ENCODE data around the gene PATE2. TPM values are rescaled to one million over a fixed set of nuclear protein-coding genes. Genes with fewer than 3 reads are reported as not detected.

The PATE2 gene
- total and polyA plus RNA-seq, 2 of the 4 experiments (the other 2 are of a cell fraction) = not detected

GRCh38 chr11:125740617-125741016, 38.0 kb downstream of the PATE2 start:
- ChIA-PET POLR2A (ENCODE audit: unreplicated experiment) (no interaction called here), CTCF (interaction anchor here (0.6 kb wide), 1 partner anchor 376 kb away, joined by 4 read pairs; no protein-coding TSS in a partner anchor)
- TF ChIP-seq SMC3 (IDR thresholded peaks at IDR 0.05; ENCODE audit: low read depth, low read length) (no peak), RCOR1 (IDR thresholded peaks at IDR 0.05; ENCODE audit: insufficient replicate concordance, low read length) (no peak), RFX5 (IDR thresholded peaks at IDR 0.05; ENCODE audit: low read depth, low read length) (no peak)
- no peak overlapping the region for H2AK9ac ChIP-seq (replicated peaks; ENCODE audit: low read depth, low read length, poor library complexity)
- intact Hi-C loops (cut with micrococcal nuclease) (no loop called here), dilution Hi-C loops (cut with HindIII; ENCODE audit: low sequenced_read_pairs, unreplicated experiment) (no loop called here), in situ Hi-C loops (cut with MboI; ENCODE audit: low sequenced_read_pairs) (no loop called here)
- H3K9me3 ChIP-seq (ENCODE audit: control insufficient read depth, insufficient read depth, low read length) = no peaks in the 10 kb centered on the region
- no peaks in the 10 kb centered on the region for H3K27me3 ChIP-seq (ENCODE audit: control insufficient read depth, insufficient read depth, low read length)
- no peak overlapping the region for H3K9ac ChIP-seq (ENCODE audit: low read depth, low read length)
- H3K18ac ChIP-seq (ENCODE audit: low read depth, low read length) = no peak overlapping the region
- ATAC-seq (ENCODE audit: low read depth) (no peak), DNase-seq (no peak)
- no peak overlapping the region for H2BK5ac ChIP-seq (ENCODE audit: low read depth, low read length, poor library complexity, severe bottlenecking)
- no peaks in the 10 kb centered on the region for H3K36me3 ChIP-seq (ENCODE audit: control insufficient read depth, insufficient read depth, low read length)
- H4K91ac ChIP-seq (ENCODE audit: insufficient read depth, low read depth, low read length) = no peak overlapping the region
- H2BK120ac ChIP-seq (ENCODE audit: low read depth, low read length) = no peak overlapping the region
- no peak overlapping the region for H3K14ac ChIP-seq (replicated peaks; ENCODE audit: low read depth, low read length)
- H3K9me1 ChIP-seq (ENCODE audit: insufficient read depth, low read length) = no peaks in the 10 kb centered on the region
- no TSS peak for BruUV-seq (replicated peaks)
- H3K79me1 ChIP-seq (ENCODE audit: low read depth in 1 of 2, low read length in 2 of 2) = no peaks in the 10 kb centered on the region
- H3K23ac ChIP-seq (ENCODE audit: low read depth, low read length) = no peak overlapping the region
- no peak overlapping the region for H3K4me2 ChIP-seq (ENCODE audit: low read depth, low read length)
- H4K8ac ChIP-seq (ENCODE audit: low read depth in 2 of 2, low read length in 2 of 2) = no peak overlapping the region
- H4K5ac ChIP-seq (ENCODE audit: low read depth, low read length) = no peak overlapping the region
- H2AFZ ChIP-seq (replicated peaks; ENCODE audit: low read length, poor library complexity) = no peak overlapping the region
- H2BK15ac ChIP-seq (ENCODE audit: low read depth, low read length) = no peak overlapping the region
- H3K4ac ChIP-seq (ENCODE audit: low read depth, low read length) = no peak overlapping the region
- no peak overlapping the region for H2AK5ac ChIP-seq (ENCODE audit: low read depth, low read length)
- H3K56ac ChIP-seq (ENCODE audit: extremely low read depth, insufficient read depth, low read length) = no peak overlapping the region
- no peak overlapping the region for H3K27ac ChIP-seq (ENCODE audit: insufficient read depth, low read length)
- no peaks in the 10 kb centered on the region for H4K20me1 ChIP-seq (ENCODE audit: insufficient read depth, low read length)
- no peaks in the 10 kb centered on the region for H3K4me1 ChIP-seq (ENCODE audit: control insufficient read depth, insufficient read depth, low read length)
- H2BK20ac ChIP-seq (ENCODE audit: low read depth, low read length) = no peak overlapping the region
- no peak overlapping the region for H3K4me3 ChIP-seq (ENCODE audit: insufficient read depth, low read depth, low read length)
